GM13976 (cell line): ENCODE data around the gene ANKRD50.

Source experiments
- DNase-seq: peaks from one replicate; pipeline ENCODE4 v3.0.0; 2012; ENCODE audit warnings: low spot score
- in situ Hi-C: fragments of 300-500 bp; cut with MboI; formaldehyde crosslinking; loops from one replicate; pipeline ENCODE4 v1.12.0; 2022; ENCODE audit warnings: low sequenced_read_pairs, mixed read lengths, inconsistent platforms; ENCODE audit not compliant: unreplicated experiment
- TF ChIP-seq, protein P1 (sequence below): IDR thresholded peaks from 2 replicates; pipeline ENCODE4 v1.5.1; 2012; ENCODE audit warnings: borderline replicate concordance, mild to moderate bottlenecking; ENCODE audit not compliant: insufficient read depth; ENCODE audit errors: extremely low read depth, missing control alignments, control extremely low read depth

Gene ANKRD50

DNA sequence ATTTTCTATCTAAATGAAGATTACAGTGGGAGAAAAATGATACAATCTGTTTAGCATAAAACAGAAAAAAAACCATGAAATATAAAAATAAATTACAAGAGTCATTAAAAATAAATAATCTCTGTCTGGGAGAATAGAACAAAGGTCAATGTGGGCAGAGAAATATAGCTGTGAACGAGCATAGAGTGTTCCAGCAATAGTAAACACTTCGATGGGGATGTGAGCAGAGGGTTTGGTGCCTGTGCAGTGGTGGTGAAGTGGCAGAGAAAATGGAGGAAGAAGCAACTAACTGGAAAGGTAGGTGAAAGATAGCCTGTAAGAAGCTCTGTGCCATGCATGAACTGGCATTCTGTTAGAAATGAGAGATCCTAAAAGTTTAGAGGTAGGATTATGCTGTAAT, 64.9 kb downstream of the ANKRD50 start:
- TF ChIP-seq, protein P1, sequence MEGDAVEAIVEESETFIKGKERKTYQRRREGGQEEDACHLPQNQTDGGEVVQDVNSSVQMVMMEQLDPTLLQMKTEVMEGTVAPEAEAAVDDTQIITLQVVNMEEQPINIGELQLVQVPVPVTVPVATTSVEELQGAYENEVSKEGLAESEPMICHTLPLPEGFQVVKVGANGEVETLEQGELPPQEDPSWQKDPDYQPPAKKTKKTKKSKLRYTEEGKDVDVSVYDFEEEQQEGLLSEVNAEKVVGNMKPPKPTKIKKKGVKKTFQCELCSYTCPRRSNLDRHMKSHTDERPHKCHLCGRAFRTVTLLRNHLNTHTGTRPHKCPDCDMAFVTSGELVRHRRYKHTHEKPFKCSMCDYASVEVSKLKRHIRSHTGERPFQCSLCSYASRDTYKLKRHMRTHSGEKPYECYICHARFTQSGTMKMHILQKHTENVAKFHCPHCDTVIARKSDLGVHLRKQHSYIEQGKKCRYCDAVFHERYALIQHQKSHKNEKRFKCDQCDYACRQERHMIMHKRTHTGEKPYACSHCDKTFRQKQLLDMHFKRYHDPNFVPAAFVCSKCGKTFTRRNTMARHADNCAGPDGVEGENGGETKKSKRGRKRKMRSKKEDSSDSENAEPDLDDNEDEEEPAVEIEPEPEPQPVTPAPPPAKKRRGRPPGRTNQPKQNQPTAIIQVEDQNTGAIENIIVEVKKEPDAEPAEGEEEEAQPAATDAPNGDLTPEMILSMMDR, result no peak
- DNase-seq, result no peak
- in situ Hi-C loops, result no loop called here

- in situ Hi-C loops, result no loop called here
- TF ChIP-seq, protein P1, result no peak
- DNase-seq, result no peak
Observed at GRCh38 chr4:124644621-124645020, 67.9 kb downstream of the ANKRD50 start.

- TF ChIP-seq, protein P1, result no peak
- DNase-seq, result no peak
- in situ Hi-C loops, result no loop called here
Observed at GRCh38 chr4:124642846-124643245, 69.7 kb downstream of the ANKRD50 start.

DNA sequence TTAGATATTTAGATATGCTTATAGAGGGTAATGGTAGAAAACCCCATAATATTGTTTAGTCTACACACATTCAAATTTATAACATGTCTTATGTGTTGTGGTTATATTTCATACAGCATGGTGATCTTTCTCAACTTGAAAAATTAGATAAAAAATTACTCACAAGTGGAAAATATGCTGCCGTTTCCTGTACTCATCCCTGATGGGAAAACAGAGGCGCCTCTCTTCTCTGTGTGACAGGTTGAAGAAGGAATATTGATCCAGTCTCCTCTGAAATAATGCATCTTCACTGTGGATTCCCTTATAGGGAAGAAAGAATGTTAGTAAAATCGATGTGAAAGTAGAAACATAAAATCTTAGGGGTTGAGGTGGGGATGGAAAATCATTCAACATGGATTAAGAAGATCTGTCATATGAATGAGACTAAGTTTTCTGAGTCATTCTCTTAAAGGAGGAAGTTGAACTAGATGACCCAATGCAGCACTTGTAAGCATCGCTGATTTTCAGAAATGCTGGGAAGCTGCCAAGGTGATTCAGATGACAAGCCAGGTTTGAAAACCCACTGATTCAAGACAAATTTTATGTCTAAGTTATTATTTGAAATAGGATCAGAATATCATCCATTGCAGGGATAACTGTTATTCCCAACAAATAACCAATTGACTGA, 70.7 kb downstream of the ANKRD50 start:
- TF ChIP-seq, protein P1, result no peak
- DNase-seq, result no peak
- in situ Hi-C loops, result no loop called here

GRCh38 chr4:124640022-124640730, 72.4 kb downstream of the ANKRD50 start:
- DNase-seq, result no peak
- TF ChIP-seq, protein P1, result no peak
- in situ Hi-C loops, result no loop called here

DNA sequence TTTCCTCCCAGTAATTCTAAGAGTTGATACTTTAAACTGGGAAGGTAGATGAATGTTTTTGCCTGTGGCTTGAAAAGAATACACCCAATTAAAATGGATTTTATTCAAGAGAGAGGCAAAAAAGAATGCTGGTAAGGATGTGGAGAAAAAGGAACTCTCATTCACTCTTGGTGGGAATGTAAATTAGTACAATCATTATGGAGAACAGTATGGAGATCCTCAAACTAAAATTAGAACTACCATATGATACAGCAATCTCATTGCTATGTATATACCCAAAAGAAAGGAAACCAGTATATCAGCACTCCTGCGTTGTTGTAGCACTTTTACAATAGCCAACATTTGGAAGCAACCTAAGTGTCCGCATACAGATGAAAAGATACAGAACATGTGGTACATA, 75.2 kb downstream of the ANKRD50 start:
- in situ Hi-C loops, result no loop called here
- DNase-seq, result no peak
- TF ChIP-seq, protein P1, result no peak
